Upper lobe of left lung (tissue), 4 donors: ENCODE data around the gene EDDM3A.

ENCODE experiments used
- POLR2A ChIP-seq, 4 donors: fragments of 450-650 bp; IDR thresholded peaks; one replicate each; pipeline ENCODE4 v1.5.1; 2016 to 2017; ENCODE audit warnings: antibody characterized with exemption in 4 of 4, mild to moderate bottlenecking in 2 of 4
- POLR2AphosphoS5 ChIP-seq, 2 donors: sonication (generic); formaldehyde crosslinking; IDR thresholded peaks; one replicate each; pipeline ENCODE4 v1.5.1; 2017; ENCODE audit warnings: antibody characterized with exemption in 2 of 2
- TF ChIP-seq, protein P1 (sequence below), 6 experiments: fragments of 450-650 bp in 4 of 6; fragments of 200-600 bp in 2 of 6; sonication (generic) in 2 of 6; IDR thresholded peaks; one replicate each; pipeline ENCODE4 v1.5.1; 2016 to 2019; ENCODE audit warnings: antibody characterized with exemption in 6 of 6

DNA sequence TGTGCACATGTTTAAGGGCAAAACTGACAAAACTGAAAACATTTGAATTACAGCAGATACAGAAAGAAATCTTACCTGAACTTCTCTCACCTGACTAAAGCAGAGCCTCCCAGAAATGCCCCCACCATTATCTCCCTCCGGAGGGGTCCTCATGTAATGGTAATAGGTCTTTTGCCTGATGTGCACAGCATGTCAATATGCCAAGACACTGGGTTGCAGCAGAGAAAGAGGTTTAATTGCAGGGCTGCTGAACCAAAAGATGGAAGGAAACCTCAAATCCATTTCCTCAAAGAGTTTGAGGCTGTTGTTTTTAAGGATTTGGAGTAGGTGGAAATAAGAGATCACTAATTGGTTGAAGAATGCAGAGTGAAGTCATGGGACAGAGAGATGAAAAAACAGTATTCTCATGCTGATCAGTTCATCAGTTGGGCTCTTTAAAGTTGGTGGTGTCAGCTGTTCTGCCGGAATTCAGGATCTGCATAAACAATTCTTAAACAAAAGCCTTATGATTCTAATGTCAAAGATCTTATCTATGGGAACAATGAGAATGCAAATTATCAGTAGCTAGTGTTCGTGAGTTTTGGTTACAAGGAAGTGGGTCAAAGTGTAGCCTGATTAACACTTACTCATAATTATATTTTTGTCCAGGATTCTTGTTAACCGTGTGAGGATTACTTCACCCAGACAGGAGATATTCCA, 38.9 kb upstream of the EDDM3A start:
- no peak for TF ChIP-seq POLR2A (IDR thresholded peaks at IDR 0.05)
- TF ChIP-seq, protein P1, sequence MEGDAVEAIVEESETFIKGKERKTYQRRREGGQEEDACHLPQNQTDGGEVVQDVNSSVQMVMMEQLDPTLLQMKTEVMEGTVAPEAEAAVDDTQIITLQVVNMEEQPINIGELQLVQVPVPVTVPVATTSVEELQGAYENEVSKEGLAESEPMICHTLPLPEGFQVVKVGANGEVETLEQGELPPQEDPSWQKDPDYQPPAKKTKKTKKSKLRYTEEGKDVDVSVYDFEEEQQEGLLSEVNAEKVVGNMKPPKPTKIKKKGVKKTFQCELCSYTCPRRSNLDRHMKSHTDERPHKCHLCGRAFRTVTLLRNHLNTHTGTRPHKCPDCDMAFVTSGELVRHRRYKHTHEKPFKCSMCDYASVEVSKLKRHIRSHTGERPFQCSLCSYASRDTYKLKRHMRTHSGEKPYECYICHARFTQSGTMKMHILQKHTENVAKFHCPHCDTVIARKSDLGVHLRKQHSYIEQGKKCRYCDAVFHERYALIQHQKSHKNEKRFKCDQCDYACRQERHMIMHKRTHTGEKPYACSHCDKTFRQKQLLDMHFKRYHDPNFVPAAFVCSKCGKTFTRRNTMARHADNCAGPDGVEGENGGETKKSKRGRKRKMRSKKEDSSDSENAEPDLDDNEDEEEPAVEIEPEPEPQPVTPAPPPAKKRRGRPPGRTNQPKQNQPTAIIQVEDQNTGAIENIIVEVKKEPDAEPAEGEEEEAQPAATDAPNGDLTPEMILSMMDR (IDR thresholded peaks at IDR 0.05) = no peak
- TF ChIP-seq POLR2AphosphoS5 (IDR thresholded peaks at IDR 0.05) = no peak
